Vagina (tissue), 2 donors: ENCODE results near the gene DOK3. TPM values are rescaled to one million over a fixed set of nuclear protein-coding genes. Genes with fewer than 3 reads are reported as not detected.

Experiments used
- DNase-seq, 2 donors: peaks; one replicate each; pipeline ENCODE4 v3.0.0-alpha.2; 2017; ENCODE audit errors: extremely low spot score in 2 of 2
- H3K27ac ChIP-seq: fragments of 200-600 bp; sonication (generic); one replicate; pipeline ENCODE4 v1.5.1; 2019
- H3K27me3 ChIP-seq: fragments of 200-600 bp; sonication (generic); one replicate; pipeline ENCODE4 v1.5.1; 2019
- H3K36me3 ChIP-seq, 2 donors: fragments of 200-600 bp; sonication (generic); one replicate each; pipeline ENCODE4 v1.5.1; 2017 to 2019
- H3K4me1 ChIP-seq: fragments of 200-600 bp; sonication (generic); one replicate; pipeline ENCODE4 v1.5.1; 2019
- H3K4me3 ChIP-seq, 2 donors: fragments of 200-600 bp; sonication (generic); 1 replicate in 1 of 2; 2 replicates in 1 of 2; pipeline ENCODE4 v1.5.1; 2016 to 2019
- H3K9me3 ChIP-seq: fragments of 200-600 bp; sonication (generic); one replicate; pipeline ENCODE4 v1.5.1; 2019
- CTCF ChIP-seq, 3 experiments: fragments of 450-650 bp in 2 of 3; fragments of 200-600 bp in 1 of 3; sonication (generic) in 1 of 3; IDR thresholded peaks; one replicate each; pipeline ENCODE4 v1.5.1; 2017 to 2019; ENCODE audit warnings: antibody characterized with exemption in 3 of 3, mild to moderate bottlenecking in 2 of 3, moderate library complexity in 2 of 3
- POLR2A ChIP-seq, 2 donors: fragments of 450-650 bp; IDR thresholded peaks; one replicate each; pipeline ENCODE4 v1.6.1; 2017; ENCODE audit warnings: antibody characterized with exemption in 2 of 2, mild to moderate bottlenecking in 2 of 2, moderate library complexity in 2 of 2
- POLR2AphosphoS5 ChIP-seq, 2 donors: sonication (generic); formaldehyde crosslinking; IDR thresholded peaks; one replicate each; pipeline ENCODE4 v1.9.0; 2017; ENCODE audit warnings: antibody characterized with exemption in 2 of 2, mild to moderate bottlenecking in 2 of 2, low read depth in 1 of 2; ENCODE audit not compliant: insufficient read depth in 1 of 2
- intact Hi-C: fragments of 100-400 bp; cut with DNase I; formaldehyde crosslinking; loops from one replicate; pipeline ENCODE4 v1.15.1; 2023
- total RNA-seq: library from RNA; depleted of rRNA; stranded (reverse); fragments of >200 nt; gene quantifications from one replicate; pipeline ENCODE4 v1.2.3, GENCODE V29; 2016

DOK3 gene
- total RNA-seq, 1 donor from 2014 or later, result 12.0 TPM

DNA sequence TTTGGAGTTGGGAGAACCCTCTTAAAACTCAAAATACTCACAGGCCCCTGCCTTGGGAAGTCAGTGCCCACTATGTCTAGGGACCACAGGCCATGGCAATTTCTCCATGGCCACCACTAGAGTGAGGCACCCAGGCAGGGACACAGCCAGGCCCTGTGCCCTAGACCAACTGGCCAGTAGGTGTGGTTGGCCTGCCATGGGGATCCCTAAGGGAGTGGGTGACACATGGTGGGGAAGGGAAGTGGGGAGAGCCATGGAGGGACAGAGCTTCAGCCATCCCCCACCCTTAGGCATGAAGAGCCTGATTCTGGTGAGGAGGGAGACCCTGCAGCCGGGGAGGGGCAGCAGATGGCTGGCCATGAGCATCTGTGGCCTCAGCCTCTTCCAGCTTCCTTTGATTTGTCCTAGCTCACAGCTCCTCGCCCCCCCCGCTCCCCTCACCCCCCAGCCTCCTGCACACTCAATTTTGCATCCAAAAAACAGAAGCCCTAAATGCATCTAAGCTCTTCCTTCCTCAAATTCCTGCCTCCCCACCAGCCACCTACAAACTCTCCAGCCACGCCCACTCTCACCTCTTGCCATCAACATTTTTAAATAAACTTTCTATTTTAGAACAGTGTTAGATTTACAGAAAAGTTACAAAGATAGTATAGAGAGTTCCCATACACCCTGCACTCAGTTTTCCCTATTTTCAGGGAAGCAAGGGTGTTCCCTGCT, 34.6 kb downstream of the DOK3 start:
- DNase-seq, result no peak
- peaks cover 77% of the 10 kb centered on the region for H3K4me1 ChIP-seq
- H3K27ac ChIP-seq, result peak overlapping the region; percentile 83
- H3K9me3 ChIP-seq, result no peaks in the 10 kb centered on the region
- intact Hi-C loops, result loop anchor here (2.0 kb wide), 1 partner anchor 22 kb away; the partner anchor contains the start of gene PDLIM7
- H3K36me3 ChIP-seq, result no peaks in the 10 kb centered on the region
- H3K27me3 ChIP-seq, result no peaks in the 10 kb centered on the region
- no peak overlapping the region for H3K4me3 ChIP-seq
- TF ChIP-seq CTCF (IDR thresholded peaks at IDR 0.05) (no peak), POLR2A (IDR thresholded peaks at IDR 0.05) (no peak), POLR2AphosphoS5 (IDR thresholded peaks at IDR 0.05; ENCODE audit: insufficient read depth in 1 of 2, low read depth in 1 of 2) (peak in 1 of 2 donors; percentile 14)

GRCh38 chr5:177474002-177474476, 35.6 kb downstream of the DOK3 start:
- Histone ChIP-seq H3K36me3 (no peaks in the 10 kb centered on the region), H3K9me3 (no peaks in the 10 kb centered on the region), H3K27me3 (no peaks in the 10 kb centered on the region), H3K4me3 (peak overlapping the region; percentile 67 to 74), H3K27ac (peak overlapping the region; percentile 83), H3K4me1 (peaks cover 77% of the 10 kb centered on the region)
- intact Hi-C loops, result loop anchor here (2.0 kb wide), 1 partner anchor 23 kb away; the partner anchor contains the start of gene PDLIM7
- DNase-seq, result no peak
- no peak for TF ChIP-seq CTCF (IDR thresholded peaks at IDR 0.05)

DNA sequence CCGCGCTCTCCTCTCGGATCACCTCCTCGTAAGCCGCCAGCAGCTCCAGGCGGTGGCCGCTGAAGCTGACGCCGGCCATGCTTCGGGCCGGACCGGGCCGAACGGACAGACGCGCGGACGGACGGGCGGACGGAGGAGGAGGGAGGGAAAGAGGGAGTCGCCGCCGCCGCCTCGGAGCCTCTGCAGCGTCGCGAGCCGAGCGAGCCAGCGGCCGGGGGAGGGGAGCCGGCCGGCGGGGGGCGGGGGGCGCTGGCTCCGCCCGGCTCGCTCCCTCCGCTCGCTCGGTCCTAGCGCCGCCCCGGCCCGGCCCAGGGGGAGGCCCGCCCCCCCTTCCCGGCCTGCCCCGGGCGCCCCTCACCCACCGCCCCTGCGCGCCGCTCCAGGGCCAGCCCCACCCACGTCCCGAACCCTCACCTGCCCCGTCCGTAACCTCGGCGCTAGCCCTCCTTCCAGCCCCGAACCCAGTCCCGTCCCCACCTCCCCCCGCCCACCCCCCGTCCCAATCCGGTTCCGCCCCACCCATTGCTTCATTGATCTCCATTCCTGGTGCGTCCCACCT, 36.1 kb downstream of the DOK3 start, which contains the start of gene DBN1:
Gene DBN1, minus strand, starts transcription at position 192 of the 559 bp plus-strand sequence. Its CDS starts 113 bp downstream, at position 79.
- Histone ChIP-seq H3K4me1 (peaks cover 77% of the 10 kb centered on the region), H3K9me3 (no peaks in the 10 kb centered on the region), H3K4me3 (peak within 1 kb of the TSS; percentile 67 to 74), H3K27ac (peak within 1 kb of the TSS; percentile 83), H3K27me3 (no peaks in the 10 kb centered on the region), H3K36me3 (no peaks in the 10 kb centered on the region)
- TF ChIP-seq POLR2A (IDR thresholded peaks at IDR 0.05) (no peak), CTCF (IDR thresholded peaks at IDR 0.05) (no peak), POLR2AphosphoS5 (IDR thresholded peaks at IDR 0.05; ENCODE audit: insufficient read depth in 1 of 2, low read depth in 1 of 2) (peak in 1 of 2 donors; percentile 23)
- no peak for DNase-seq
- intact Hi-C loops, result loop anchor here (2.0 kb wide), 1 partner anchor 23 kb away; the partner anchor contains the start of gene PDLIM7

- DNase-seq, result no peak
- Histone ChIP-seq H3K4me1 (peaks cover 69% of the 10 kb centered on the region), H3K4me3 (peak overlapping the region; percentile 67 to 74), H3K9me3 (no peaks in the 10 kb centered on the region), H3K27ac (peak overlapping the region; percentile 83), H3K27me3 (no peaks in the 10 kb centered on the region), H3K36me3 (no peaks in the 10 kb centered on the region)
- TF ChIP-seq CTCF (IDR thresholded peaks at IDR 0.05) (no peak), POLR2A (IDR thresholded peaks at IDR 0.05) (no peak), POLR2AphosphoS5 (IDR thresholded peaks at IDR 0.05; ENCODE audit: insufficient read depth in 1 of 2, low read depth in 1 of 2) (no peak)
- intact Hi-C loops, result no loop called here
Measured at GRCh38 chr5:177472460-177473442, 36.9 kb downstream of the DOK3 start.
